GM18505 (cell line): ENCODE data around the gene ELFN2.

Experiments used
- ATAC-seq: cut with Tn5 transposase; IDR thresholded peaks from one replicate; pipeline ENCODE4 v1.9.1; 2021; ENCODE audit not compliant: unreplicated experiment
- POLR2A ChIP-seq: IDR thresholded peaks from 4 replicates; pipeline ENCODE4 v1.6.1; 2011; ENCODE audit warnings: borderline replicate concordance; ENCODE audit not compliant: insufficient read depth, insufficient read length; ENCODE audit errors: extremely low read depth

The ELFN2 gene

GRCh38 chr22:37428649-37429586, 1.6 kb upstream of the ELFN2 start:
- ATAC-seq: no peak
- no peak for TF ChIP-seq POLR2A

GRCh38 chr22:37427711-37428635, 694 bp upstream of the ELFN2 start:
- no peak for TF ChIP-seq POLR2A
- ATAC-seq: no peak

- no peak for TF ChIP-seq POLR2A
Observed at GRCh38 chr22:37426706-37427134, 559 bp downstream of the ELFN2 start.

GRCh38 chr22:37425800-37426705, 1.2 kb downstream of the ELFN2 start:
- no peak for TF ChIP-seq POLR2A
- no peak for ATAC-seq

More at GRCh38 chr22:37426706-37427134, 559 bp downstream of the ELFN2 start:
- ATAC-seq: no peak

GRCh38 chr22:37425369-37425768, 1.9 kb downstream of the ELFN2 start:
- no peak for TF ChIP-seq POLR2A
- ATAC-seq: no peak

- TF ChIP-seq POLR2A: no peak
- no peak for ATAC-seq
Observed at GRCh38 chr22:37423283-37423682, 4.0 kb downstream of the ELFN2 start.

GRCh38 chr22:37421468-37421877, 5.8 kb downstream of the ELFN2 start:
- no peak for ATAC-seq
- no peak for TF ChIP-seq POLR2A

GRCh38 chr22:37420686-37421467, 6.4 kb downstream of the ELFN2 start:
- no peak for ATAC-seq
- TF ChIP-seq POLR2A: no peak

GRCh38 chr22:37419969-37420685, 7.2 kb downstream of the ELFN2 start:
- TF ChIP-seq POLR2A: no peak
- ATAC-seq: no peak

- TF ChIP-seq POLR2A: no peak
- ATAC-seq: no peak
Observed at GRCh38 chr22:37419370-37419968, 7.8 kb downstream of the ELFN2 start.
